B cell (primary cell): ENCODE measurements around the gene TENT4A. TPM values are rescaled to one million over a fixed set of nuclear protein-coding genes. Genes with fewer than 3 reads are reported as not detected.

Source experiments
- ATAC-seq: fragments of 200-7000 bp; cut with Tn5 transposase; one replicate; pipeline ENCODE4 v1.10.0; 2021; ENCODE audit warnings: low read depth, mild to moderate bottlenecking, moderate number of reproducible peaks, moderate library complexity
- CTCF ChIA-PET: fragments of 350-600 bp; sonication (Branson Sonifier 250); formaldehyde crosslinking; loops from one replicate; lab custom pipeline; 2021; ENCODE audit warnings: antibody characterized with exemption, inconsistent platforms; lab: Charles Lee
- POLR2A ChIA-PET: fragments of 350-600 bp; sonication (Branson Sonifier 250); formaldehyde crosslinking; loops from one replicate; lab custom pipeline; 2021; ENCODE audit warnings: antibody characterized with exemption; lab: Charles Lee
- DNase-seq: peaks from one replicate; pipeline ENCODE4 v3.0.0; 2013
- H2AFZ ChIP-seq: 2 replicates; pipeline ENCODE4 v1.6.1; 2012; ENCODE audit warnings: mild to moderate bottlenecking, low read depth, low read length; ENCODE audit not compliant: insufficient read depth, poor library complexity, severe bottlenecking
- H3K27ac ChIP-seq, 2 donors: 1 replicate in 1 of 2; 2 replicates in 1 of 2; pipeline ENCODE4 v1.5.1; 2012 to 2013; ENCODE audit warnings: low read length in 2 of 2, mild to moderate bottlenecking in 2 of 2, moderate library complexity in 1 of 2
- H3K27me3 ChIP-seq, 4 experiments: fragments of 200-600 bp in 1 of 4; sonication (generic) in 1 of 4; replicated peaks in 1 of 4; 1 replicate in 2 of 4; 2 replicates in 2 of 4; pipeline versions ENCODE4 v1.6.1 to v1.7.0; 2013 to 2016; ENCODE audit warnings: low read length in 3 of 4, mild to moderate bottlenecking in 2 of 4, mixed read lengths in 1 of 4, moderate library complexity in 1 of 4; ENCODE audit not compliant: insufficient read depth in 4 of 4, control insufficient read depth in 3 of 4; ENCODE audit errors: control extremely low read depth in 1 of 4
- H3K36me3 ChIP-seq, 2 experiments: replicated peaks in 1 of 2; 1 replicate in 1 of 2; 2 replicates in 1 of 2; pipeline versions ENCODE4 v1.6.1 to v1.7.1; 2013; ENCODE audit warnings: low read length in 1 of 2; ENCODE audit not compliant: insufficient read depth in 2 of 2, control insufficient read depth in 1 of 2; ENCODE audit errors: control extremely low read depth in 1 of 2, extremely low read depth in 1 of 2
- H3K4me1 ChIP-seq, 2 donors: fragments of 200-600 bp in 1 of 2; sonication (generic) in 1 of 2; 1 replicate in 1 of 2; 2 replicates in 1 of 2; pipeline versions ENCODE4 v1.5.1 to v1.6.1; 2013 to 2017; ENCODE audit warnings: low read length in 2 of 2; ENCODE audit not compliant: control insufficient read depth in 2 of 2, insufficient read depth in 2 of 2
- H3K4me2 ChIP-seq: replicated peaks from 2 replicates; pipeline ENCODE3; 2012; ENCODE audit warnings: mild to moderate bottlenecking, low read depth, low read length; ENCODE audit not compliant: poor library complexity, severe bottlenecking
- H3K4me3 ChIP-seq, 5 experiments: fragments of 200-600 bp in 1 of 5; sonication (generic) in 1 of 5; 1 replicate in 3 of 5; 2 replicates in 2 of 5; pipeline versions ENCODE4 v1.5.1 to v1.7.0; 2011 to 2016; ENCODE audit warnings: low read length in 4 of 5, mild to moderate bottlenecking in 4 of 5, low read depth in 2 of 5, control low read depth in 1 of 5, moderate library complexity in 1 of 5; ENCODE audit not compliant: insufficient read depth in 1 of 5; ENCODE audit errors: control extremely low read depth in 1 of 5, extremely low read depth in 1 of 5
- H3K79me2 ChIP-seq: fragments of 200-600 bp; sonication (generic); one replicate; pipeline ENCODE4 v1.6.0; 2016; ENCODE audit warnings: low read length; ENCODE audit not compliant: control insufficient read depth, insufficient read depth
- H3K9ac ChIP-seq: fragments of 200-600 bp; sonication (generic); 2 replicates; pipeline ENCODE4 v1.6.1; 2017; ENCODE audit warnings: mild to moderate bottlenecking, low read length, moderate library complexity
- H3K9me3 ChIP-seq, 3 donors: one replicate each; pipeline versions ENCODE4 v1.6.1 to v1.7.1; 2013; ENCODE audit warnings: low read length in 2 of 3; ENCODE audit not compliant: control insufficient read depth in 2 of 3, insufficient read depth in 1 of 3; ENCODE audit errors: control extremely low read depth in 1 of 3
- H4K20me1 ChIP-seq: 2 replicates; pipeline ENCODE4 v1.6.0; 2012; ENCODE audit warnings: mild to moderate bottlenecking, low read length; ENCODE audit not compliant: insufficient read depth, control insufficient read depth, poor library complexity, severe bottlenecking
- H3K27ac Mint-ChIP-seq: one replicate; pipeline ENCODE4 v1.8.0; 2021; ENCODE audit warnings: mixed read lengths
- H3K27me3 Mint-ChIP-seq: one replicate; pipeline ENCODE4 v1.8.0; 2021; ENCODE audit warnings: mixed read lengths
- H3K4me1 Mint-ChIP-seq: one replicate; pipeline ENCODE4 v1.8.0; 2021; ENCODE audit warnings: mixed read lengths
- H3K4me3 Mint-ChIP-seq: one replicate; pipeline ENCODE4 v1.8.0; 2021; ENCODE audit warnings: mixed read lengths
- H3K9me3 Mint-ChIP-seq: one replicate; pipeline ENCODE4 v1.8.0; 2022; ENCODE audit warnings: mixed read lengths; ENCODE audit not compliant: insufficient read depth
- CTCF ChIP-seq: fragments of 200-600 bp; IDR thresholded peaks from one replicate; pipeline ENCODE4 v1.8.0; 2022; ENCODE audit warnings: antibody characterized with exemption, mild to moderate bottlenecking
- EZH2 ChIP-seq: IDR thresholded peaks from 2 replicates; pipeline ENCODE4 v1.6.1; 2012; ENCODE audit warnings: borderline replicate concordance, low read depth, mild to moderate bottlenecking, moderate library complexity, low read length; ENCODE audit not compliant: insufficient read depth, poor library complexity, severe bottlenecking
- WGBS: methylation state at CpG from one replicate; pipeline ENCODE4 v1.1.5; 2013; ENCODE audit warnings: missing lambda C conversion rate; ENCODE audit not compliant: insufficient coverage; 5-methylcytosine and 5-hydroxymethylcytosine counted together
- intact Hi-C: fragments of 100-400 bp; cut with micrococcal nuclease; formaldehyde crosslinking; loops from one replicate; pipeline ENCODE4 v1.10.0; 2022
- polyA plus RNA-seq: library from polyadenylated mRNA; depleted of rRNA; stranded (reverse); fragments of >200 nt; gene quantifications from 2 replicates; pipeline ENCODE4 v1.2.3, GENCODE V29; 2012
- total RNA-seq, 2 donors: library from RNA; stranded (reverse); fragments of 120-200 nt in 1 of 2; gene quantifications; 1 replicate in 1 of 2; 2 replicates in 1 of 2; pipeline versions ENCODE4 v1.2.3 to v1.2.4, GENCODE V29; 2013 to 2022

The TENT4A gene
- total and polyA plus RNA-seq, 2 donors (not counting 1 experiment from before 2014, with no cell fraction given) = 18.5 to 63.6 TPM

- peaks cover 75% of the 10 kb centered on the region for H3K4me1 Mint-ChIP-seq
- H3K4me3 Mint-ChIP-seq = peak overlapping the region; percentile 35
- H3K36me3 ChIP-seq = no peaks in the 10 kb centered on the region
- no peaks in the 10 kb centered on the region for H3K27me3 Mint-ChIP-seq
- no peak overlapping the region for H3K4me3 ChIP-seq
- peak overlapping the region; percentile 31 for H3K4me2 ChIP-seq
- intact Hi-C loops = loop anchor here (2.0 kb wide), 1 partner anchor 17 kb away; the partner anchor contains the start of gene TENT4A
- H3K79me2 ChIP-seq = peaks cover 99% of the 10 kb centered on the region
- H3K27ac Mint-ChIP-seq = no peak overlapping the region
- H3K27ac ChIP-seq = no peak overlapping the region
- DNase-seq = no peak
- H4K20me1 ChIP-seq = peaks cover 76% of the 10 kb centered on the region
- ChIA-PET POLR2A (interaction anchor here (1.0 to 1.3 kb wide), 2 partner anchors 17 to 97 kb away, joined by 3 to 4 read pairs; partner anchors contain the start of genes NSUN2 and TENT4A), CTCF (interaction anchor here (0.7 to 1.9 kb wide), 4 partner anchors 12 to 1235 kb away, joined by 3 to 12 read pairs (median 5); no protein-coding TSS in a partner anchor)
- H3K27me3 ChIP-seq = no peaks in the 10 kb centered on the region
- H3K9me3 ChIP-seq = no peaks in the 10 kb centered on the region
- 40% methylated on average over 8 of the region's 12 CpGs for WGBS
- TF ChIP-seq EZH2 (no peak), CTCF (no peak)
- H3K9ac ChIP-seq = no peak overlapping the region
- ATAC-seq = no peak
- H3K4me1 ChIP-seq = peaks cover 27 to 33% of the 10 kb centered on the region in 2 donors
- H3K9me3 Mint-ChIP-seq = no peaks in the 10 kb centered on the region
- no peak overlapping the region for H2AFZ ChIP-seq
Measured at GRCh38 chr5:6729386-6730310, 16.4 kb downstream of the TENT4A start.

GRCh38 chr5:6730407-6730806 lies 17.2 kb downstream of the TENT4A start:
- no peak overlapping the region for H3K4me2 ChIP-seq

More at GRCh38 chr5:6730407-6730806, 17.2 kb downstream of the TENT4A start:
- Mint-ChIP-seq H3K9me3 (no peaks in the 10 kb centered on the region), H3K27me3 (no peaks in the 10 kb centered on the region), H3K4me3 (no peak overlapping the region), H3K4me1 (peaks cover 79% of the 10 kb centered on the region), H3K27ac (no peak overlapping the region)
- no peak overlapping the region for H2AFZ ChIP-seq
- no peak for ATAC-seq
- H3K27ac ChIP-seq = no peak overlapping the region
- ChIA-PET POLR2A (no interaction called here), CTCF (interaction anchor here (0.6 to 0.7 kb wide), 2 partner anchors 8 to 463 kb away, joined by 3 to 4 read pairs; no protein-coding TSS in a partner anchor)
- no peak for DNase-seq
- no peak for TF ChIP-seq EZH2
- TF ChIP-seq CTCF = no peak
- peaks cover 77% of the 10 kb centered on the region for H4K20me1 ChIP-seq
- peaks cover 99% of the 10 kb centered on the region for H3K79me2 ChIP-seq
- no peaks in the 10 kb centered on the region for H3K36me3 ChIP-seq
- no peak overlapping the region for H3K4me3 ChIP-seq
- intact Hi-C loops = no loop called here
- H3K27me3 ChIP-seq = no peaks in the 10 kb centered on the region
- H3K9me3 ChIP-seq = no peaks in the 10 kb centered on the region
- WGBS = 89% methylated on average over 7 of the region's 8 CpGs
- H3K4me1 ChIP-seq = peaks cover 27 to 33% of the 10 kb centered on the region in 2 donors
- no peak overlapping the region for H3K9ac ChIP-seq
